Measurements from ENCODE around the gene GJD2. TPM values are rescaled to one million over a fixed set of nuclear protein-coding genes. Genes with fewer than 3 reads are reported as not detected.
A peak's percentile ranks its signal among the peaks of the same experiment; 100 is the strongest.

GJD2 gene
- total RNA-seq, 1 donor from 2014 or later, result not detected

DNA sequence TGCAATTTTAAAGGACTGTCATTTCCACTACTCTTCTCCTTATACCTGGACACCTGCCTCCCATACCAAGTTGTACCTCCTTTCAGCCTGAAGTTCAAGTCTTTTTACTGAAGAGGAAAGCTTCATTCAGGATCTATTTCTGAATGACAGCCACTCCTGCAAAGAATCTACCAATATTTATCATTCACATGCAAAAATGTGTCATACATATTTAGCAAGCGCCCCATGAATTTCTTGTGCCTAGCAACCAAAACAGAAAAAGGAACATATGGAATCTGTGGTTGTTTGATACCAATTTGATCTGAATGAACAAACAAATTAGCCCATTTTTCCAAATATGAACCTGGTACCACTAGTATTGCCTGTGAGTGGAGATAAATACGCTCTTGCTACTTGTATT, 16.8 kb downstream of the GJD2 start:
- H3K27me3 ChIP-seq (ENCODE audit: control insufficient read depth, insufficient read depth, low read length), result peaks cover 4% of the 10 kb centered on the region
- TF ChIP-seq, protein P1, sequence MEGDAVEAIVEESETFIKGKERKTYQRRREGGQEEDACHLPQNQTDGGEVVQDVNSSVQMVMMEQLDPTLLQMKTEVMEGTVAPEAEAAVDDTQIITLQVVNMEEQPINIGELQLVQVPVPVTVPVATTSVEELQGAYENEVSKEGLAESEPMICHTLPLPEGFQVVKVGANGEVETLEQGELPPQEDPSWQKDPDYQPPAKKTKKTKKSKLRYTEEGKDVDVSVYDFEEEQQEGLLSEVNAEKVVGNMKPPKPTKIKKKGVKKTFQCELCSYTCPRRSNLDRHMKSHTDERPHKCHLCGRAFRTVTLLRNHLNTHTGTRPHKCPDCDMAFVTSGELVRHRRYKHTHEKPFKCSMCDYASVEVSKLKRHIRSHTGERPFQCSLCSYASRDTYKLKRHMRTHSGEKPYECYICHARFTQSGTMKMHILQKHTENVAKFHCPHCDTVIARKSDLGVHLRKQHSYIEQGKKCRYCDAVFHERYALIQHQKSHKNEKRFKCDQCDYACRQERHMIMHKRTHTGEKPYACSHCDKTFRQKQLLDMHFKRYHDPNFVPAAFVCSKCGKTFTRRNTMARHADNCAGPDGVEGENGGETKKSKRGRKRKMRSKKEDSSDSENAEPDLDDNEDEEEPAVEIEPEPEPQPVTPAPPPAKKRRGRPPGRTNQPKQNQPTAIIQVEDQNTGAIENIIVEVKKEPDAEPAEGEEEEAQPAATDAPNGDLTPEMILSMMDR (IDR thresholded peaks at IDR 0.05; ENCODE audit: insufficient read depth, low read length, severe bottlenecking), result no peak
- FAIRE-seq, result no peak
- H3K4me3 ChIP-seq (ENCODE audit: low read depth, low read length), result no peak overlapping the region
- no peaks in the 10 kb centered on the region for H3K36me3 ChIP-seq (ENCODE audit: control insufficient read depth, insufficient read depth, low read length)
- DNase-seq (ENCODE audit: low read depth), result no peak

DNA sequence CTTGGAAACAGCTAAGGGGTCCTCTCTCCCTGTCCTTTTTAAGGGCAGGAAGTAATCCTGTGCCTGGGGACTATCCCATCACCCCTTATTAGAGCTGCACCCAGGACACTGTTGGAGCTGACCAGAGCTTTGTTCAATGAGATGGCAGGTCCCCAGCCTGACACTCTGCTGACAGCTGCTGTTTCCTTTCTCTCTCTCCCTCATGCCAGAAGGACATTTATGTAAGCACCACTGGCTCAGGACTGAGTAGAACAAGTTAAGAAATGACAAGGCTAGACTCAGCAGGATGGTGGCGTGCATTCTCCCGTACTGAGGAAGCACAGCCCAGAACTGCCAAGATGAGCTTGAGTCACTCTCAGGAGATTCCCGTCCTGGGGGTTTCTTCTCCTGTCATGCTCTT, 17.3 kb downstream of the GJD2 start:
- FAIRE-seq (no peak), DNase-seq (ENCODE audit: low read depth) (peak; percentile 32)
- Histone ChIP-seq H3K4me3 (ENCODE audit: low read depth, low read length) (no peak overlapping the region), H3K36me3 (ENCODE audit: control insufficient read depth, insufficient read depth, low read length) (no peaks in the 10 kb centered on the region), H3K27me3 (ENCODE audit: control insufficient read depth, insufficient read depth, low read length) (peaks cover 4% of the 10 kb centered on the region)
- TF ChIP-seq, protein P1 (IDR thresholded peaks at IDR 0.05; ENCODE audit: insufficient read depth, low read length, severe bottlenecking), result no peak

DNA sequence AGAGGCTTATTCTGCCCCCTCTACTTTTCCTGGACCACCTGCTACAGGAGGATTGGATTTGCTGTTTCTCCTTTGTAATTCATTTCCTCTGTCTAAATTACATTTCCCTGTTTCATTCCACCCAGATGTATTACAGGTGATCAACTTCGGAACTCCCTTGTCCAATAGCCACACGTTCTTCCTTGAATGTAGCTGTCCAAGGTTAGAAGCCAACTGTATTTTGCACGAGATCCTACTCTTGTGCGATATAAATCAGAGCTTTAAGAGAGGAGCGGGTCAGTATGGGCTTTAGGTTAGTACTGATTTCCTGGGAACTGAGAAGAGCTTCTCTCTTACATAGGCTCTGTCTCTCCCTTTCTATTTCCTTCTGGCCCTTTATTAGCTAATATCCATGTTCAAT, 20.5 kb downstream of the GJD2 start:
- no peak for FAIRE-seq
- no peak for DNase-seq (ENCODE audit: low read depth)
- H3K36me3 ChIP-seq (ENCODE audit: control insufficient read depth, insufficient read depth, low read length), result no peaks in the 10 kb centered on the region
- TF ChIP-seq, protein P1 (IDR thresholded peaks at IDR 0.05; ENCODE audit: insufficient read depth, low read length, severe bottlenecking), result no peak
- H3K27me3 ChIP-seq (ENCODE audit: control insufficient read depth, insufficient read depth, low read length), result peaks cover 1% of the 10 kb centered on the region
- H3K4me3 ChIP-seq (ENCODE audit: low read depth, low read length), result no peak overlapping the region

DNA sequence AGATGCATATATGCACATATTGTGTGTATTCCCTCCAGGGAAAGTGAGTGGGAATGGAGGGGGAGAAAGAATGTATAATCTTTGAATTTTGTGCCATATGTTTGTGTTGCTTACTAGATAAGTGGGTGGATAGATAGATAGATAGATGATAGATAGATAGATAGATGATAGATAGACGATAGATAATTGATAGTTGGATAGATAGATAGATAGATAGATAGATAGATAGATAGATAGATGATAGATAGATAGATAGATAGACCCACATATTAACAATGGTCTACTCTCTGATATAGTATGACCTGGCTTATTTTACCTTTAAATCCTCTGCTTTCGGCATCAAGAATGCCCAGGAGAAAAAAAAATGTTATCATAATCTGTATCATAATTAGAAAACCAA, 21.2 kb downstream of the GJD2 start:
- TF ChIP-seq, protein P1 (IDR thresholded peaks at IDR 0.05; ENCODE audit: insufficient read depth, low read length, severe bottlenecking), result no peak
- DNase-seq (ENCODE audit: low read depth) (no peak), FAIRE-seq (no peak)
- H3K36me3 ChIP-seq (ENCODE audit: control insufficient read depth, insufficient read depth, low read length), result no peaks in the 10 kb centered on the region
- H3K27me3 ChIP-seq (ENCODE audit: control insufficient read depth, insufficient read depth, low read length), result peaks cover 1% of the 10 kb centered on the region
- H3K4me3 ChIP-seq (ENCODE audit: low read depth, low read length), result no peak overlapping the region

DNA sequence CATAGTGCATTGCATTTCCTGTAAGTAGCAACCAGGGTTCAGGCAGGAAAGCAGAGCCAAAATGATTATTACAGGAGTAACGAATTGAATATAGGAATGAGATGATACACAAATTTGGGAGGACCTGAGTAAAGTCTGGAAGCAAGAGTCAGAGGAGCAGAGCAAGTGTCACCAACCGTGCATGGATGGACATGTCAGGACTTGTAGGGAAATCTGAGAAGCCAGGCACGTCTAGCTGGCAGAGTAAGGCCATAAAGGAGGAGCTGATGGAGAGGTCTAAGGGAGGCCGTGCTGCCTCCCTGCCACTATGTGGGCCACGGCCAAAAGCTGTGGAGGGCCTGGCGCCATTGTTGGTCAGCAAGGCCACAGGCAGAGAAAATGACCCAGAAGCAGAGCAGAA, 22.4 kb downstream of the GJD2 start:
- Histone ChIP-seq H3K27me3 (ENCODE audit: control insufficient read depth, insufficient read depth, low read length) (peaks cover 1% of the 10 kb centered on the region), H3K36me3 (ENCODE audit: control insufficient read depth, insufficient read depth, low read length) (no peaks in the 10 kb centered on the region), H3K4me3 (ENCODE audit: low read depth, low read length) (no peak overlapping the region)
- DNase-seq (ENCODE audit: low read depth) (peak; percentile 54), FAIRE-seq (no peak)
- TF ChIP-seq, protein P1 (IDR thresholded peaks at IDR 0.05; ENCODE audit: insufficient read depth, low read length, severe bottlenecking), result no peak

DNA sequence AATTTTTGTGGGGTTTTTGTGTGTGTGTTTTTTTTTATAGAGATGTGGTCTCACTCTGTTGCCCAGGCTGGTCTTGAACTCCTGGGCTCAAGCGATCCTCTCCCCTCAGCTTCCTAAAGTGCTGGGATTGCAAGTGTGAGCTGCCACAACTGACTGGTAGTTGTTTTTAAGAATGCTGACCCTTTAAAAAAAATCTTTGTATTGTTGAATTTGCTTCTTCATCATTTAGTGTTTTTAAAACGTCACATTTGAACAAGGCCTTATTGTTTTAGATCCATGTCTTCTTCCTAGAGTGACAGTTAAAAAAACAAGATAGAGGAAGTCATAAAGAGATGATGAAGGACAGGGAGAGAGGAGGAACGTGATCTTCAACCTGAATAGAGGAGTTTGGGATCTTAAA, 24.1 kb downstream of the GJD2 start:
- no peaks in the 10 kb centered on the region for H3K27me3 ChIP-seq (ENCODE audit: control insufficient read depth, insufficient read depth, low read length)
- no peak overlapping the region for H3K4me3 ChIP-seq (ENCODE audit: low read depth, low read length)
- DNase-seq (ENCODE audit: low read depth), result no peak
- TF ChIP-seq, protein P1 (IDR thresholded peaks at IDR 0.05; ENCODE audit: insufficient read depth, low read length, severe bottlenecking), result no peak
- H3K36me3 ChIP-seq (ENCODE audit: control insufficient read depth, insufficient read depth, low read length), result no peaks in the 10 kb centered on the region
- FAIRE-seq, result no peak
